Activated gamma-delta T cell treated with anti-CD3 and anti-CD28 coated beads, Interleukin-2, amount 50 U/mL, for 16 hours (primary cell): ENCODE data around the gene WDR26.

Experiments used
- DNase-seq: peaks from one replicate; pipeline ENCODE4 v3.0.0-alpha.2; 2020; ENCODE audit warnings: low read depth

The WDR26 gene

DNA sequence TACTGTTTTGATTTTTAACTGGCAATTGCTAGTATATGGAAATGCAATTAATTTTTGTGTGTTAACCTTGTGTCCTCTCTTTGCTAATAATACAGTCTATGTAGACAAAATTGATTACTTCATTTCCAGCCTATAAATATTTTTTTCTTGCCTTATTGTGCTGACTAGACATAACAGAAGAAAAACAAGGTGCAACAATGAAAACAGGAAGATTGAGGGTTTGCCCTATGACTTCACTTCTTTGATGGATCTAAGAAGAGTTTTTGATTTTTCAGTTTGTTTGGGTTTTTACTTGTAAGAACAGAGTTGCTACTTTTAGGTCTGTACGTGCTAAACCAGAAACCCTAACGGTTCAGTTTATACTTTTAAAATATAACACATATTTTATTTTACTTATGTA is 86.5 kb downstream of the WDR26 start:
- DNase-seq = no peak

DNA sequence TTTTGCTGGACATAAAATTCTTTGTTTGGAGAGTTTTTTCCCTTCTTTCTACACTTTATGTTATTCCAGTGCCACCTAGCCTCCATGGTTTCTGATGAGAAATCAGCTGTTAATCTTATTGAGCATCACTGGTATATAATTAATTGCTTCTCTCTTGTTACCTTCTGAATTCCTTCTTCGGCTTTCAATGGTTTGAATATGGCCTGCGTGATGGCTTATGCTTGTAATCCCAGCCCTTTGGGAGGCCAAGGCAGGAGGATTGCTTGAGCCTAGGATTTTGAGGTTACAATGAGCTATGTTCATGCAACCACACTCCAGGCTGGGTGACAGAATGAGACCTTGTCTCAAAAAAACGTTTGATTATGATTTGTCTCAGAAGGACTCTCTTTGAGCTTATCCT is 90.9 kb downstream of the WDR26 start:
- DNase-seq = no peak

DNA sequence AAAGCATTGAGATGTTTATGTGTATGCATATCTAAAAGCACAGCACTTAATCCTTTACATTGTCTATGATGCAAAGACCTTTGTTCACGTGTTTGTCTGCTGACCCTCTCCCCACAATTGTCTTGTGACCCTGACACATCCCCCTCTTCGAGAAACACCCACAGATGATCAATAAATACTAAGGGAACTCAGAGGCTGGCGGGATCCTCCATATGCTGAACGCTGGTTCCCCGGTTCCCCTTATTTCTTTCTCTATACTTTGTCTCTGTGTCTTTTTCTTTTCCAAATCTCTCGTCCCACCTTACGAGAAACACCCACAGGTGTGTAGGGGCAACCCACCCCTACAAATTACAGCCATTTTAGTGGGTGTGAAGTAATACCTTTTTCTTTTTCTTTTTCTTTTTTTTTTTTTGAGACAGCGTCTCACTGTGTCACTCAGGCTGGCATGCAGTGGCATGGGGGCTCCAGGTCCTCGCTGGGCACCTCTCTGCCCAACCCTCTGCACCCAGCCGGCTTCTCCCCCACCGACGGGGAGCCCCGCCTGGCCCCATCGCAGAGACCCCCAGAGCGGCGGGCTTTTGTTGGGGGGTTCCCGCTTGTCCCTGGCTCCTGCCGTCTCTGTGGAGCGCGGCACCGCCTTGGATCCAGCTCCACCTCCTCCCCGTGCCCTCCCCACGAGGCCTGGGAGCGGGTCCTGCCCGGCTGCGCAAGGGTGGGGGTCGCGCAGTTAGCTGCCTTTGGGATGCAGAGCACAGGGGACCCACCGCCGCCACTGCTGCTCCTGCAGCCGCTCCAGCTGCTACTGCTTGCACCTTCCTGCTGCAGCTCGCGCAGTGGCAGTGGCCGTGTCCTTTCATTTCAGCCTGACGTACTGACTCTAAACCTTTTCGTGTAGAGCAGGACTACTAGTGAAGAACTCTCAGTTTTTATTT is 93.9 kb downstream of the WDR26 start:
- DNase-seq = peak; percentile 5

DNA sequence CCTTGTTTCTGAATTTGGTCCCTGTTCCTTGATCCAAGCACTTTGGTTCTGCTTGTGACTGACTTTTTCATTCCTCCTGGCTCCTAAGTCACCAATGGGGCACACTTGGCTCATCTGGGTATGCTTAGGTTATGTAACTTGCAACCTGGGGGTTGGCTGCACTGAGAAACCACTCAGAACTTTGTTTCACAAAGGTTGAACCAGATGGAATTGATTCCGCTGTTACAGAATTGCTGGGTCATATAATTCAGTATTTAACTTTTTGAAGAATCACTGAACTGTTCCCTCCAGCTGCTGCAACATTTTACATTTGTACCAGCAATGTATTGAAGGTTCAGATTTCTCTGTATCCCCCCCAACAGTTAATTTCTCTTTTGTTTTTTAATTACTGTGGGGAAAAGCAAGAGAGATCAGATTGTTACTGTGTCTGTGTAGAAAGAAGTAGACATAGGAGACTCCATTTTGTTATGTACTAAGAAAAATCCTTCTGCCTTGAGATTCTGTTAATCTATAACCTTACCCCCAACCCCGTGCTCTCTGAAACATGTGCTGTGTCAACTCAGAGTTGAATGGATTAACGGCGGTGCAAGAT is 95.1 kb downstream of the WDR26 start:
- DNase-seq = no peak

DNA sequence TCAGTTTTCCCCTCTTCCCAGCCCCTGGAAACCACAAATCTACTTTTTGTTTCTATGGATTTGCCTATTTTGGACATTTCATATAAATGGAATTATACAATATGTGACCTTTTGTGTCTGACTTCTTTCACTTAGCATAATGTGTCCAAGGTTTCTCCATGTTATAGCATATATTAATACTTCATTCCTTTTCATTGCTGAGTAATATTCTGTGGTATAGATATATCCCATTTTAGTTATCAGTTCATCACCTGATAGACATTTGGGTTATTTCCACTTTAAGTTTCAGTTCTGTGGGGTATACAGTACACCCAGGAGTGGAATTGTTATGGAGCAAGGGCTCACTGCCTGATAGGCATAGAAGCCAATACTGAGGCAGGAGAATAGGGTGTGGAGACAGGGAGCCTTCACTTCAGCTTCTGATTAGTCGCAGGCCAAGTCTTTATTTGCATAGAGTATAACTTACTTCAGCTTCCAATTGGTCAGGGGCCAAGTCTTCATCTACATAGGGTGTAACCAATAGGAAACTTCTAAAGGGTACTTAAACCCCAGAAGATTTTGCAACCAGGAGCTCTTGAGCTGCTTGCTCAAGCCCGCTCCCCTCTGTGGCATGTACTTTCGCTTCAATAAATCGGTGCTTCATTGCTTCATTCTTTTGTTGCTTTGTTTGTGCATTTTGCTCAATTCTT is 96.3 kb downstream of the WDR26 start:
- no peak for DNase-seq
